Suppressor macrophage (primary cell): ENCODE data around the gene TPO.

Experiments
- DNase-seq, 4 experiments: peaks; one replicate each; pipeline ENCODE4 v3.0.0-alpha.2; 2020 to 2022

TPO gene

GRCh38 chr2:1538663-1539062, 125.4 kb downstream of the TPO start:
- DNase-seq, result no peak

GRCh38 chr2:1539441-1539840, 126.2 kb downstream of the TPO start:
- DNase-seq, result no peak

- DNase-seq, result no peak
These were observed 126.7 kb downstream of the TPO start for GRCh38 chr2:1539973-1540372.

GRCh38 chr2:1540481-1540880, 127.2 kb downstream of the TPO start:
- DNase-seq, result no peak

- no peak for DNase-seq
These were observed 127.8 kb downstream of the TPO start for GRCh38 chr2:1541040-1541439.

- no peak for DNase-seq
These were observed 128.7 kb downstream of the TPO start for GRCh38 chr2:1541819-1542475.

GRCh38 chr2:1542971-1543370, 129.7 kb downstream of the TPO start:
- DNase-seq, result no peak

- DNase-seq, result no peak
These were observed 130.7 kb downstream of the TPO start for GRCh38 chr2:1543776-1544477.

- no peak for DNase-seq
These were observed 131.3 kb downstream of the TPO start for GRCh38 chr2:1544478-1545069.

GRCh38 chr2:1546023-1546591, 132.8 kb downstream of the TPO start:
- peak; percentile 36 to 48 (median 38) for DNase-seq

GRCh38 chr2:1546901-1547300, 133.6 kb downstream of the TPO start:
- no peak for DNase-seq

- DNase-seq, result no peak
These were observed 135.8 kb downstream of the TPO start for GRCh38 chr2:1548910-1549673.

GRCh38 chr2:1550076-1550475, 136.8 kb downstream of the TPO start:
- no peak for DNase-seq

GRCh38 chr2:1550658-1551316, 137.5 kb downstream of the TPO start:
- peak; percentile 47 to 83 (median 72) for DNase-seq

GRCh38 chr2:1551905-1552304, 138.6 kb downstream of the TPO start:
- no peak for DNase-seq

GRCh38 chr2:1552611-1553010, 139.3 kb downstream of the TPO start:
- DNase-seq, result no peak

GRCh38 chr2:1553671-1554295, 140.5 kb downstream of the TPO start:
- no peak for DNase-seq

GRCh38 chr2:1556286-1556685, 143.0 kb downstream of the TPO start:
- DNase-seq, result no peak

GRCh38 chr2:1556776-1557466, 143.7 kb downstream of the TPO start:
- DNase-seq, result no peak

GRCh38 chr2:1557467-1557820, 144.2 kb downstream of the TPO start:
- no peak for DNase-seq

- DNase-seq, result no peak
These were observed 146.4 kb downstream of the TPO start for GRCh38 chr2:1559589-1560175.
